DOHH2 (cell line): ENCODE results near the gene MAP6.

Experiments used
- CTCF ChIP-seq: fragments of 200-600 bp; sonication (generic); IDR thresholded peaks from one replicate; pipeline ENCODE4 v1.5.1; 2014; ENCODE audit warnings: antibody characterized with exemption, mild to moderate bottlenecking, low read depth, low read length; ENCODE audit not compliant: poor library complexity, severe bottlenecking
- EZH2phosphoT487 ChIP-seq: fragments of 200-600 bp; sonication (generic); IDR thresholded peaks from 2 replicates; pipeline ENCODE4 v1.6.1; 2017; ENCODE audit warnings: borderline replicate concordance, mild to moderate bottlenecking, antibody characterized with exemption, low read length, moderate library complexity, mixed read lengths

GRCh38 chr11:75553889-75554257 lies 115.0 kb downstream of the MAP6 start:
- no peak for TF ChIP-seq CTCF
- no peak for TF ChIP-seq EZH2phosphoT487
